ENCODE results near the gene MAPK13.
"Not testable (repeated sequence)": the region's sequence is repeated elsewhere in the genome, so short reads cannot be mapped to it uniquely, and the experiment has no call there.

Gene MAPK13

DNA sequence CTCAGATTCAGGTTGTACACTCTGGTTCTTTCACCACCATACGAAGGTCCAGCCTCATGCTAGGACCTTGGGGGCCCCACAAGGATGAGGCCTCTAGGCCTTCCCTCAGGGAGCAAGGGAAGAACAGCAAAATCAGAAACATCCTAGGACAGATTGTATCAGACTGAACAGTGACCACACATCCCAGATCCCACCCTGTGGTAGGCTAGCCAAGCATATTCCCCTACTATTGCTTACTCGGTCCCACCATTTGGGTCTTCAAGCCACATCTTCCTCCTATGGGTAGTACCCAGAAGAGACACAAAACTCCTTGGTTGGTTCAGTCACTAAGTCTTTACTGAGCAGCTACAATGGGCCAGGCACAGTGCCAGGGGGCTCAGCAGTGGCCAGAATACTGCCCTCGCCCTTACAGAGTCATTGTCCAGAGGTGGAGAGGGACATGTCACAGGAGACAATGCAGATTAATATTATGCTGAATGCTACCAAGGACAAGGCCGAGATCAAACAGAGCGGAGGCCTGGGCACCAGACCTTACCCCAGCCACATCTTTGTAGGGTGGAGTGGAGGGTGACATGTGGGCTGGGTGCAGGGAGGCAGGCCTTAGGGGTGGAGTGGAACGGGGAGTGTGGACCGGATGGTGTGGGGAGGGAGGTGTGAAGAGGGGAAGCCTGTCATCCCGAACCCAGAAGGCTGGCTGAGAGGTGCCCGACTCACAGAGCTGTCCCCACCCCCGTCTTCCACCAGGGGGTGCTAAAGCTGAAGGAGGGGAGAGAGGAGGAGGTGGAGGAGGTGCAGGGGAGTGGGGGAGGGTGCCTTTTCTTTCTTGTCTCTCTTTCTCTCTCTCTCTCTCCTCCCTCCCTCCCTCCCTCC, 6.8 kb upstream of the MAPK13 start:
- Histone ChIP-seq H3K9ac (ENCODE audit: low read depth, low read length) (no peak overlapping the region), H3K4me1 (ENCODE audit: insufficient read depth, low read length) (peaks cover 9% of the 10 kb centered on the region), H3K27ac (ENCODE audit: low read length) (no peak overlapping the region), H3K9me3 (ENCODE audit: insufficient read depth, low read depth, low read length) (no peaks in the 10 kb centered on the region), H3K27me3 (ENCODE audit: insufficient read depth, low read length) (no peaks in the 10 kb centered on the region; the same call in 1 of the 2 replicates), H3K4me3 (ENCODE audit: low read length) (no peak overlapping the region), H3K36me3 (ENCODE audit: insufficient read depth, low read depth, low read length) (no peaks in the 10 kb centered on the region)

DNA sequence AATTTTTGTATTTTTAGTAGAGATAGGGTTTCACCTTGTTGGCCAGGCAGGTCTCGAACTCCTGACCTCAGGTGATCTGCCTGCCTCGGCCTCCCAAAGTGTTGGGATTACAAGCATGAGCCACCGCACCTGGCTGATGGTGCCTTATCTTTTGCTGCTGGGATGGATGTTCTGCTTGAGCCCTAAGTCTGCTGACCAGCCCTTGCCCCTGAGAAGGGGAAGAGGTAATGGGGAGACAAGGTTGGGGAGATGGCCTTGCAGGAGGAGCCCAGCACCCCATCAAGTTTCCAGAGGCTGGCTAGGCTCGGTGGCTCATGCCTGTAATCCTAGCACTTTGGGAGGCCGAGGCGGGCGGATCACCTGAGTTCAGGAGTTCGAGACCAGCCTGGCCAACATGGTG, 6.0 kb upstream of the MAPK13 start:
- not testable (repeated sequence) for H3K27me3 ChIP-seq (ENCODE audit: insufficient read depth, low read length); H3K4me3 ChIP-seq (ENCODE audit: low read length); H3K36me3 ChIP-seq (ENCODE audit: insufficient read depth, low read depth, low read length); H3K27ac ChIP-seq (ENCODE audit: low read length); H3K9ac ChIP-seq (ENCODE audit: low read depth, low read length); H3K4me1 ChIP-seq (ENCODE audit: insufficient read depth, low read length); H3K9me3 ChIP-seq (ENCODE audit: insufficient read depth, low read depth, low read length)

DNA sequence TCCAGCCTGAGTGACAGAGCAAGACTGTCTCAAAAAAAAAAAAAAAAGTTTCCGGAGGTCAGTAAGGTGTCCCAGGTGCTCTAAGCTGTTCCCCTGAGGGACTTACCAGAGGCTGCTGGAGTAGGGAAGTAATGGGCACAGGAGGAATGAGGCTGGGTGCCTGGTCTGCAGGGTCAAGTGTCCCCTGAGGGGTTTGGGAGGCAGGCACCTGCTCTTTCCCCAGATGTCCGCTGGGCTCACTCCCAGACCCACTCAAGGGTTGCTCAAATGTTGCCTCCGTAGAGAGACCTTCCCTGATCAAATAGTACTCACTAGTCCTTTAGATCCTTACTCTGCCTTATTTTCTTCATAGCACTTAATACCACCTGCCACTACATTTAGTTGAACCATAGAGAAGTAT, 5.4 kb upstream of the MAPK13 start:
- Histone ChIP-seq H3K9me3 (ENCODE audit: insufficient read depth, low read depth, low read length) (no peaks in the 10 kb centered on the region), H3K27ac (ENCODE audit: low read length) (no peak overlapping the region), H3K9ac (ENCODE audit: low read depth, low read length) (no peak overlapping the region), H3K4me1 (ENCODE audit: insufficient read depth, low read length) (peaks cover 9% of the 10 kb centered on the region), H3K36me3 (ENCODE audit: insufficient read depth, low read depth, low read length) (no peaks in the 10 kb centered on the region), H3K27me3 (ENCODE audit: insufficient read depth, low read length) (peaks cover 8% of the 10 kb centered on the region), H3K4me3 (ENCODE audit: low read length) (no peak overlapping the region)

DNA sequence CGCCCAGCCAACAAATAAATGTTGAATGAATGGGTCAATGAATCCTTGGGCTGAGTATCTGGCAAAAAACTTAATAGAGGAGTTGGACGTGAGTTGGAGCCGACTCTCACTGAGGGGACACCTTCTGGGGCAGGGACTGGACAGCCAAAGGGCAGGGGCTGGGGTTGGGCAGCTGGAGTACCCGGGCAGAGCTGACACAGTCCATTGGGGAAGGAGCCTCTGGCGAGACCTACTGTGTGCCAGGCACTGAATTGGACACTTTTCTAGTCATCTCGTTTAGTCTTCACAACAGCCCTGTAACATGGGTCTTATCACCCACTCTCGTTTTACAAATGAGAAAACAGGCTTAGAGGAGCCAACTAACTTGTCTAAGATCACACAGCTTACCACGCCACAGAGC, 4.7 kb upstream of the MAPK13 start:
- Histone ChIP-seq H3K27me3 (ENCODE audit: insufficient read depth, low read length) (peaks cover 11% of the 10 kb centered on the region), H3K9ac (ENCODE audit: low read depth, low read length) (no peak overlapping the region), H3K27ac (ENCODE audit: low read length) (no peak overlapping the region), H3K4me1 (ENCODE audit: insufficient read depth, low read length) (peaks cover 8% of the 10 kb centered on the region), H3K4me3 (ENCODE audit: low read length) (no peak overlapping the region), H3K36me3 (ENCODE audit: insufficient read depth, low read depth, low read length) (no peaks in the 10 kb centered on the region), H3K9me3 (ENCODE audit: insufficient read depth, low read depth, low read length) (no peaks in the 10 kb centered on the region)

DNA sequence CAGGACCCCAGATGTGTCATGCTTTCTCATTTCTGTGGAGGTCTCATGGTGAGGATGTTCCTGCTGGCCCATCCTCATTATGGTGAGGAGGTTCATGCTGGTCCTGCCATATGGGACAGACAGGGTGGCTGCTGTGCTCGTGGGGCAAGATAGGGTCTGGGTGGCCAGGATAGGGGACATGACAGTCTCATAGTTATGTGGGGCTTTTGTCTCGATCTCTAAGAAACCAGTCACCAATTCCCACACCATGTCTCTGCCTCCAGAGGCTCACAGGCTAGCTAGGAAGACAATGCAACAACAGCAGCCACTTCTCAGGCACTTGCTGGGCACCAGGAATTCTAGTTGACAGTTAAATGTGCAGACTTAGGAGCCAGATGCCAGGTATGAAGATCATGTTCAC, 4.2 kb upstream of the MAPK13 start:
- no peak overlapping the region for H3K9ac ChIP-seq (ENCODE audit: low read depth, low read length)
- no peaks in the 10 kb centered on the region for H3K9me3 ChIP-seq (ENCODE audit: insufficient read depth, low read depth, low read length)
- H3K27me3 ChIP-seq (ENCODE audit: insufficient read depth, low read length), result peaks cover 17% of the 10 kb centered on the region
- H3K4me1 ChIP-seq (ENCODE audit: insufficient read depth, low read length), result peaks cover 3% of the 10 kb centered on the region
- H3K4me3 ChIP-seq (ENCODE audit: low read length), result no peak overlapping the region
- no peak overlapping the region for H3K27ac ChIP-seq (ENCODE audit: low read length)
- no peaks in the 10 kb centered on the region for H3K36me3 ChIP-seq (ENCODE audit: insufficient read depth, low read depth, low read length)

DNA sequence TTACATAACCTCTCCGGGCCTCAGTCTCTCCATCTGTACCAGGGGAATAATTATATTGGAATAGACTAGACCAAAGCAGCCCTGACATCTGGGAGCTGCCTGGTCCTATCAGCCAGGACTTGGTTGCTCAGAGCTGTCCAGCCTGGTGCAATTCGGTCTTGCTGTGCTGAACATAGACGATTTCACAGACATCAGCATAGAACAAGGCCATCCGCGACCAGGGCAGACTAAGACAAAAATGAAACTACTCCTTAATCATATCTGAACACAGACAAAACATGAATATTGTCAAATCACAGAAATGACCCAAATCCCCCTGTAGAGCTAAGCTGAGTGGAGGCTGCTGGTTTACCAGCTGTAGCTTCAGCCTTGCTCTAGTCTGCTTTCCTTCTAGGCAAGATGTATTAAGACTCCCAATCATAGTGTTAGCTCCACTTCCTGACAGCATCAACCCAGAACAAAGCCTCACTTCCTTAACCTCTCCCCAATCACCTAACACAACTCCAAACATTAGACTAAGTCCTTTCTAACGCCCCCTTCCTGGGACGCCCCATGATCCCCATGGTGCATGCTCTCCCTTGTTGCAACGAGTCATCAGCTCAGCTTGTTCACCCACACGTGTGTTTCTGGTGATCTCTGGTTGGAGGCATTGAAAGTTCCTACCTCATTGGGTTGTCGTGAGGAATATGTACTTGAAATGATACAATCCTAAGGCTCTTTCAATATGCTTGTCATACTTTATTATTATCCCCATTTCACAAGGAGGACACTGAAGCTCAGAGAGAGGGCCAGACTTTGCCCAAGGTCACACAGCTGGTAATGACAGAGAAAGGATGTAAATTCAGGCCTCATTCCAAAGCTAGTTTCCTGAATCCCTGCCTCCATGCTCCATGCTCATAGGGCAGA, 3.5 kb upstream of the MAPK13 start:
- no peak overlapping the region for H3K4me3 ChIP-seq (ENCODE audit: low read length)
- peaks cover 24% of the 10 kb centered on the region for H3K27me3 ChIP-seq (ENCODE audit: insufficient read depth, low read length)
- no peaks in the 10 kb centered on the region for H3K9me3 ChIP-seq (ENCODE audit: insufficient read depth, low read depth, low read length)
- no peak overlapping the region for H3K9ac ChIP-seq (ENCODE audit: low read depth, low read length)
- H3K36me3 ChIP-seq (ENCODE audit: insufficient read depth, low read depth, low read length), result no peaks in the 10 kb centered on the region
- no peak overlapping the region for H3K27ac ChIP-seq (ENCODE audit: low read length)
- peaks cover 5% of the 10 kb centered on the region for H3K4me1 ChIP-seq (ENCODE audit: insufficient read depth, low read length)

DNA sequence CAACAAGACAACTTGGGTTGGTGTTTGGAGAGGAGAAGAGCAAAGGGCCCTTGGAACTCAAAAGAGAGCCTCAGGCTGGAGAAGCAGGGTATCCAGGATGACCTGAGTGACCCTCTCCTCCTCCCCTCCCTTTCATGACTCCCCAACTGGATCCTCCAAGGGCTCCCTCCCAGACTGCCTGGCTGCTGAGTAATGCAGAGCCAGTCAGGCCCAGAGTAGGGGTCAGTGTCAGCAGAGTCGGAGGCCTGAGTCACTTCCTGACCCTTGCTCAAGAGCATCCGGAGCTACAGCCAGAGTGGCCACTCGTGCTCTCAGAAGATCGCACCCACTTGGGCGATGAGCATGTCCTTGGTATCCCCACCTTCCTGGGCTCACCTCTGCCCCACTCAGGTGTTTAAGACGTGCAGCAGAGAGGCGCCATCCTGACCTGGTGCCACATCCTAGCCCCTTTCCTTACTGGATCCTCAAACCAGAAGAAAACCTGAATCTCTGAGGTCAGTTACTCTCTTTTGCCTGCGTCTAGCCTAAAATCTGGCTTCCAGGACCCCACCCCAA, 2.8 kb upstream of the MAPK13 start:
- no peak overlapping the region for H3K27ac ChIP-seq (ENCODE audit: low read length)
- H3K9ac ChIP-seq (ENCODE audit: low read depth, low read length), result no peak overlapping the region
- H3K4me1 ChIP-seq (ENCODE audit: insufficient read depth, low read length), result peaks cover 9% of the 10 kb centered on the region
- peaks cover 25% of the 10 kb centered on the region for H3K27me3 ChIP-seq (ENCODE audit: insufficient read depth, low read length)
- no peak overlapping the region for H3K4me3 ChIP-seq (ENCODE audit: low read length)
- H3K9me3 ChIP-seq (ENCODE audit: insufficient read depth, low read depth, low read length), result no peaks in the 10 kb centered on the region
- H3K36me3 ChIP-seq (ENCODE audit: insufficient read depth, low read depth, low read length), result no peaks in the 10 kb centered on the region

DNA sequence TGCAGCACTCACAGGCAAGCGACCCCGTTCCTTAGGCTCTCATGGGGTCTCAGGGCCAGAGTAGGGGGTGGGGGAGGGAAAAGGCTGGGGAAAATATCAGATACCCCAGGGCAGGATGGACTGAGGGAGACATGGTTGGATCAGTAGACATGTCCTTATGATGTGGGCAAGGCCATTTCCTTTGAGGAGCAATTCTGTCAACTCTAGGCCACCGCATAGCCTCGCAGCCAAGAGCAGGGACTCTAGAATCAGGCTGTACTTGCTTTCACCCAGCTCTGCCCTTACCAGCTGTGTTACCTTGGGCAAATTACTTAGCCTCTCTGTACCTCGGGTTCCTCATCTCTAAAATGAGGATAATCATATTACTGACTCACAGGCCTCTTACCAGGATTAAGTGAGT, 2.2 kb upstream of the MAPK13 start:
- no peaks in the 10 kb centered on the region for H3K9me3 ChIP-seq (ENCODE audit: insufficient read depth, low read depth, low read length)
- H3K36me3 ChIP-seq (ENCODE audit: insufficient read depth, low read depth, low read length), result no peaks in the 10 kb centered on the region
- no peak overlapping the region for H3K27ac ChIP-seq (ENCODE audit: low read length)
- no peak overlapping the region for H3K9ac ChIP-seq (ENCODE audit: low read depth, low read length)
- no peak overlapping the region for H3K4me3 ChIP-seq (ENCODE audit: low read length)
- peaks cover 25% of the 10 kb centered on the region for H3K27me3 ChIP-seq (ENCODE audit: insufficient read depth, low read length)
- H3K4me1 ChIP-seq (ENCODE audit: insufficient read depth, low read length), result peaks cover 9% of the 10 kb centered on the region

DNA sequence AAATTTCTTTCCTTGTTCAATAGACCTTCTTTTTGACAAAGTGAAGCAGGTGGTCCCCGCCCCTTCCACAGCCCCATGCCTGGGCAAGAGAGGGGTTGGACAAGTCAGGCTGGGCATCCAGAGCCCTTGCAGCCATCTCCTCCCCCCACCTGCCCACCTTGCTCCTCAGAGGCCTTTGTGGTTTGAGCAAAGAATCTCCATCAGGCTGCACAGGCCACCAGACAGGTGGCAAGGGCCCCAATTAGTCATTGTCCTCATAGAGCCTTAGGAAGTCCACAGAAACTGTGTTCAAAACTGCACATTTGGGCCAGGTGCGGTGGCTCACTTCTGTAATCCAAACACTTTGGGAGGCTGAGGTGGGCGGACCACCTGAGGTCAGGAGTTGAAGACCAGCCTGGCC, 1.5 kb upstream of the MAPK13 start:
- H3K27me3 ChIP-seq (ENCODE audit: insufficient read depth, low read length), result peaks cover 25% of the 10 kb centered on the region
- no peaks in the 10 kb centered on the region for H3K36me3 ChIP-seq (ENCODE audit: insufficient read depth, low read depth, low read length)
- H3K27ac ChIP-seq (ENCODE audit: low read length), result no peak overlapping the region
- no peak overlapping the region for H3K4me3 ChIP-seq (ENCODE audit: low read length)
- H3K4me1 ChIP-seq (ENCODE audit: insufficient read depth, low read length), result peaks cover 9% of the 10 kb centered on the region
- no peaks in the 10 kb centered on the region for H3K9me3 ChIP-seq (ENCODE audit: insufficient read depth, low read depth, low read length)
- no peak overlapping the region for H3K9ac ChIP-seq (ENCODE audit: low read depth, low read length)

DNA sequence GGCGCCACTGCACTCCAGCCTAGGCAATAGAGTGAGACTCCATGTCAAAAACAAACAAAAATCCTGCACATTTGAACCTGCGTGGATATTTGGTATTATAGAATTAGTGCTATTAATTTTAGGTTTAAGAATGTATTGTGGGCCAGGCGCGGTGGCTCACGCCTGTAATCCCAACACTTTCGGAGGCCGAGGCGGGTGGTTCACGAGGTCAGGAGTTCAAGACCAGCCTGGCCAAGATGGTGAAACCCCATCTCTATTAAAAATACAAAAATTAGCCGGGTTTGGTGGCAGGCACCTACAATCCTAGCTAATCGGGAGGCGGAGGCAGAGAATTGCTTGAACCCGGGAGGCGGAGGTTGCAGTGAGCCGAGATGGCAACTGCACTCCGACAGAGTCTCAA, 979 bp upstream of the MAPK13 start:
- H3K36me3 ChIP-seq (ENCODE audit: insufficient read depth, low read depth, low read length); H3K27ac ChIP-seq (ENCODE audit: low read length); H3K4me3 ChIP-seq (ENCODE audit: low read length); H3K9me3 ChIP-seq (ENCODE audit: insufficient read depth, low read depth, low read length); H3K9ac ChIP-seq (ENCODE audit: low read depth, low read length); H3K4me1 ChIP-seq (ENCODE audit: insufficient read depth, low read length): not testable (repeated sequence)
- H3K27me3 ChIP-seq (ENCODE audit: insufficient read depth, low read length), result peaks cover 25% of the 10 kb centered on the region

DNA sequence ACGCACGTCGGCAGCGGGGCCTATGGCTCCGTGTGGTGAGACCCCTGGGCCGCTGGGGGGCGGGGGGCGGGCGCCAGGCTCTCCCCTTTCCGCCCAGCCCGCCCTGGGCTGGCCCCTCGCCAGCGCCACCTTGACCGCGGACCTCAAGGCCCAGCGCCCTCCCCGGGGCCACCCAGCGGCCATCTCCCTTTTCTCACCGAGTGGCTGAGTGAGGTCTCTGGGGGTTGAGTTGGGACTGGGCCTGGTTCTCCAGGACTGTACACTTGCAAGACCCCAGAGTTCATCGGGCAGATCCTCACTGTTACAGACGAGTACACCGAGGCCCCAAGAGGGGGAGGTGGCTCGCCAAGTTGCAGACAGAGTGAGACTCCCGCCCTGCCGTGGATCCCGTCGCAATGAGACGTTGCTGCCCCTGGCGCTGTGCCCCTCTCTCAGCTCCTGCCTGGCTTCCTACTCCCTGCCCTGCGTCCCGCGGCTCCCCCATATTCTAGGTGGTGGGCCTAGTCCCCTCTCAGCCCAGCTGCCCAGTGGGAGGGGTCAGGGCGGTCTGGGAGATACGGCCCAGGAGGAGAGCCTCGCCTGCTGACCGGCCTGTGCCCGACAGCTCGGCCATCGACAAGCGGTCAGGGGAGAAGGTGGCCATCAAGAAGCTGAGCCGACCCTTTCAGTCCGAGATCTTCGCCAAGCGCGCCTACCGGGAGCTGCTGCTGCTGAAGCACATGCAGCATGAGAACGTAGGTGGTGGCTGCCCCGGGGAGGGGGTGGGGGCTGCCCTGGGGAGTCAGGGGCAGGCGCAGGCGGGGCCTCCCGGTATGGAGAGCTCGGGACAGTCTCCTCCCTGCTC, 576 bp downstream of the MAPK13 start:
- Histone ChIP-seq H3K27me3 (ENCODE audit: insufficient read depth, low read length) (peaks cover 25% of the 10 kb centered on the region), H3K9ac (ENCODE audit: low read depth, low read length) (peak overlapping the region; percentile 42; the same call in 1 of the 2 replicates), H3K4me3 (ENCODE audit: low read length) (peak overlapping the region; percentile 65), H3K27ac (ENCODE audit: low read length) (no peak overlapping the region), H3K9me3 (ENCODE audit: insufficient read depth, low read depth, low read length) (no peaks in the 10 kb centered on the region), H3K36me3 (ENCODE audit: insufficient read depth, low read depth, low read length) (no peaks in the 10 kb centered on the region), H3K4me1 (ENCODE audit: insufficient read depth, low read length) (peaks cover 9% of the 10 kb centered on the region)

Data from iPS-20b (cell line).